OCI-LY1 (cell line): Measurements from ENCODE around the gene KLK7.

Source experiments
- EZH2 ChIP-seq: fragments of 200-600 bp; sonication (generic), shearing (Covaris generic); IDR thresholded peaks from 2 replicates; pipeline ENCODE4 v1.8.0; 2017; ENCODE audit warnings: borderline replicate concordance, mixed run types, mild to moderate bottlenecking, antibody characterized with exemption, low read length, moderate library complexity, mixed read lengths
- TF ChIP-seq, protein P1 (sequence below): fragments of 200-600 bp; sonication (generic), shearing (Covaris generic); IDR thresholded peaks from 2 replicates; pipeline ENCODE4 v1.5.1; 2017; ENCODE audit warnings: mild to moderate bottlenecking, antibody characterized with exemption, low read length, moderate library complexity, mixed read lengths

DNA sequence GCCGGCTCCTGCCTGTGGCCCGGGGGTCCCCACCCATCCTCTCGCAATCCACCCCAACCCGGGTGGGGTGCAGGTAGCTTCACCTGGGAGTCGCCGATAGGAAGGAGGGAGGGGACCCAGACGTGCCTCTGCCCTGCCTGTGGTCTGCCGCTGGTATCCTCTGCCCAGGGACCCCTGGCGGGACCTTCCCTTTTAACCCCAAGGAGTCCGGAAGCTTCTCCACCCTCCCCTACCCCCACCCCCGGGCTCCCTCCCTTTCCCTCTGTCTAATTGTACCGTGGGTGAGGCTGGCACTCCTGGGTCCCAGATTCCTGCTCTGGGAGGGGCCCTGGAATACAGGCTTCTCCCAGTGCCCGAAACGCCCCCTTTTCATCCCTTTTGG lies 35.8 kb upstream of the KLK7 start, which contains the start of gene KLK10:
- TF ChIP-seq, protein P1, sequence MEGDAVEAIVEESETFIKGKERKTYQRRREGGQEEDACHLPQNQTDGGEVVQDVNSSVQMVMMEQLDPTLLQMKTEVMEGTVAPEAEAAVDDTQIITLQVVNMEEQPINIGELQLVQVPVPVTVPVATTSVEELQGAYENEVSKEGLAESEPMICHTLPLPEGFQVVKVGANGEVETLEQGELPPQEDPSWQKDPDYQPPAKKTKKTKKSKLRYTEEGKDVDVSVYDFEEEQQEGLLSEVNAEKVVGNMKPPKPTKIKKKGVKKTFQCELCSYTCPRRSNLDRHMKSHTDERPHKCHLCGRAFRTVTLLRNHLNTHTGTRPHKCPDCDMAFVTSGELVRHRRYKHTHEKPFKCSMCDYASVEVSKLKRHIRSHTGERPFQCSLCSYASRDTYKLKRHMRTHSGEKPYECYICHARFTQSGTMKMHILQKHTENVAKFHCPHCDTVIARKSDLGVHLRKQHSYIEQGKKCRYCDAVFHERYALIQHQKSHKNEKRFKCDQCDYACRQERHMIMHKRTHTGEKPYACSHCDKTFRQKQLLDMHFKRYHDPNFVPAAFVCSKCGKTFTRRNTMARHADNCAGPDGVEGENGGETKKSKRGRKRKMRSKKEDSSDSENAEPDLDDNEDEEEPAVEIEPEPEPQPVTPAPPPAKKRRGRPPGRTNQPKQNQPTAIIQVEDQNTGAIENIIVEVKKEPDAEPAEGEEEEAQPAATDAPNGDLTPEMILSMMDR = no peak
- TF ChIP-seq EZH2 = no peak
